Pancreas (tissue), 10 donors: ENCODE data around the gene NLGN3. TPM values are rescaled to one million over a fixed set of nuclear protein-coding genes. Genes with fewer than 3 reads are reported as not detected.

Experiments used
- ATAC-seq, 4 donors: fragments of 200-7000 bp; cut with Tn5 transposase; one replicate each; pipeline versions ENCODE4 v1.8.0 to v1.9.1; 2020; ENCODE audit warnings: mild to moderate bottlenecking in 4 of 4, moderate library complexity in 4 of 4
- DNase-seq, 6 donors: peaks; one replicate each; pipeline ENCODE4 v3.0.0-alpha.2; 2020
- FAIRE-seq: peaks from 2 replicates; lab custom pipeline; 2012; peaks lifted over from hg19 to GRCh38; lab: Jason Lieb, UNC
- H3K27ac ChIP-seq, 4 donors: fragments of 200-600 bp; sonication (generic); 1 replicate in 3 of 4; 2 replicates in 1 of 4; pipeline versions ENCODE4 v1.5.0 to v1.8.0; 2020
- H3K27me3 ChIP-seq, 4 donors: fragments of 200-600 bp; one replicate each; pipeline ENCODE4 v1.8.0; 2021
- H3K36me3 ChIP-seq, 3 donors: fragments of 200-600 bp; sonication (generic) in 1 of 3; one replicate each; pipeline versions ENCODE4 v1.5.0 to v1.8.0; 2020 to 2021
- H3K4me1 ChIP-seq, 3 donors: fragments of 200-600 bp; one replicate each; pipeline ENCODE4 v1.8.0; 2021
- H3K4me3 ChIP-seq, 4 donors: fragments of 200-600 bp; sonication (generic) in 2 of 4; one replicate each; pipeline versions ENCODE4 v1.5.0 to v1.8.0; 2020 to 2021
- H3K9me3 ChIP-seq, 4 donors: fragments of 200-600 bp; one replicate each; pipeline ENCODE4 v1.8.0; 2021
- WGBS, 2 donors: extraction: QIAGEN DNeasy Blood & Tissue Kit; methylation state at CpG; one replicate each; pipeline ENCODE4 v1.1.7; 2013; 5-methylcytosine and 5-hydroxymethylcytosine counted together
- intact Hi-C, 3 donors: fragments of 100-400 bp; cut with DNase I; formaldehyde crosslinking; loops; one replicate each; pipeline versions ENCODE4 v1.11.1 to v1.14.2; 2022
- polyA plus RNA-seq, 2 donors: library from polyadenylated mRNA; stranded (reverse); fragments of 200-250 nt; gene quantifications; one replicate each; pipeline ENCODE4 v1.2.3, GENCODE V29; 2013
- total RNA-seq, 6 donors: library from RNA; stranded (reverse); fragmentation: NEBNext Ultra II Directional in 4 of 6; extraction: Animal tissue kit (Norgen Biotek cat#: 25700) in 4 of 6; gene quantifications; one replicate each; pipeline versions ENCODE4 v1.2.1 to v1.2.4, GENCODE V29; 2021 to 2023
- TF ChIP-seq, protein P1 (sequence below), 4 donors: fragments of 200-600 bp; sonication (generic) in 3 of 4; IDR thresholded peaks; one replicate each; pipeline versions ENCODE4 v1.5.0 to v1.8.0; 2021; ENCODE audit warnings: antibody characterized with exemption in 4 of 4
- donor health status: healthy with polysubstance abuse.
- donor health status: DM: no; HTN: no; CAD: no; lungs with moderate emphysema.
- donor health status: DM: no; HTN: no; CAD: no.
- donor health status: control.
- donor health status: control.
- donor health status: Bipolar disorder and iron deficiency.
- donor health status: DM: yes; HTN: yes; CAD: no.
- donor health status: DM: no; HTN: no; CAD: no.
- donor health status: DM: no; HTN: no; CAD: no.
- donor health status: DM: yes; HTN: yes; CAD: no.

Gene NLGN3
- total and polyA plus RNA-seq, 8 donors, result 0.04 to 0.56 (median 0.21) TPM

GRCh38 chrX:71107245-71107644 is 37.4 kb upstream of the NLGN3 start:
- FAIRE-seq, result no peak
- 76 to 79% methylated on average over 4 of the region's 4 CpGs for WGBS, 2 donors
- intact Hi-C loops, result no loop called here
- H3K4me1 ChIP-seq, result no peaks in the 10 kb centered on the region
- DNase-seq, result no peak
- H3K9me3 ChIP-seq, result no peaks in the 10 kb centered on the region
- H3K27me3 ChIP-seq, result peaks cover 0 to 7% (median 0%) of the 10 kb centered on the region in 4 donors
- TF ChIP-seq, protein P1, sequence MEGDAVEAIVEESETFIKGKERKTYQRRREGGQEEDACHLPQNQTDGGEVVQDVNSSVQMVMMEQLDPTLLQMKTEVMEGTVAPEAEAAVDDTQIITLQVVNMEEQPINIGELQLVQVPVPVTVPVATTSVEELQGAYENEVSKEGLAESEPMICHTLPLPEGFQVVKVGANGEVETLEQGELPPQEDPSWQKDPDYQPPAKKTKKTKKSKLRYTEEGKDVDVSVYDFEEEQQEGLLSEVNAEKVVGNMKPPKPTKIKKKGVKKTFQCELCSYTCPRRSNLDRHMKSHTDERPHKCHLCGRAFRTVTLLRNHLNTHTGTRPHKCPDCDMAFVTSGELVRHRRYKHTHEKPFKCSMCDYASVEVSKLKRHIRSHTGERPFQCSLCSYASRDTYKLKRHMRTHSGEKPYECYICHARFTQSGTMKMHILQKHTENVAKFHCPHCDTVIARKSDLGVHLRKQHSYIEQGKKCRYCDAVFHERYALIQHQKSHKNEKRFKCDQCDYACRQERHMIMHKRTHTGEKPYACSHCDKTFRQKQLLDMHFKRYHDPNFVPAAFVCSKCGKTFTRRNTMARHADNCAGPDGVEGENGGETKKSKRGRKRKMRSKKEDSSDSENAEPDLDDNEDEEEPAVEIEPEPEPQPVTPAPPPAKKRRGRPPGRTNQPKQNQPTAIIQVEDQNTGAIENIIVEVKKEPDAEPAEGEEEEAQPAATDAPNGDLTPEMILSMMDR (IDR thresholded peaks at IDR 0.05), result no peak
- no peak for ATAC-seq
- H3K36me3 ChIP-seq, result no peaks in the 10 kb centered on the region
- H3K27ac ChIP-seq, result no peak overlapping the region
- no peak overlapping the region for H3K4me3 ChIP-seq

DNA sequence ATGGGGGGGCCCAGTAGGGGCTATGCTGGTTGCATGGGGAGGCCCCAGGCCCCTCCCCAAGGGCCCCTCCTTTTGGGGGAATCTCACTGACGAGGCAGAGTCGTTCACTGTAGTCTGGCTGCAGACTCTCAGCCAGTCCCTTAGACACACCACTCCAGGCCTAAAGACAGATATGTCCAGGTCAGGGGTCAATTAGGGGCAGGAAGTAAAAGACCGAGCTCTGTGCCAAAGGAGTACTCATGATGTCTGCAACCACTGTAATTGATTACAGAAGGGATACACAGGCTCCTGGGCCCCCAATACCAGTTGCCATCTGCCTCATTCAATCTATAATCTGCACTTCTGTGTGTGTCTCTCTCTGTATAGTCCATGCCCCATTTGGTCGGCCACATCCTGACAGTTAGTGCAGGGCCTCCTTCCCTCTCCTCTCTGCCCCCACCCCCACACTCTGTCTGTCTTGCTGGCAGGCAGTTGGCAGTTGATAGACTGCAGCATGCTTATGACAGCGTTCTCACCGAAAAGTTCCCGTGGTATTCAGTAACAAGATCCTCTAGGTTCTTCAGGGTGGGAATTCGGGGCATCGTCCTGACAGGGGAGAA is 36.8 kb upstream of the NLGN3 start:
- Histone ChIP-seq H3K27me3 (peaks cover 0 to 7% (median 0%) of the 10 kb centered on the region in 4 donors), H3K4me3 (no peak overlapping the region), H3K9me3 (no peaks in the 10 kb centered on the region), H3K36me3 (no peaks in the 10 kb centered on the region), H3K4me1 (no peaks in the 10 kb centered on the region), H3K27ac (no peak overlapping the region)
- ATAC-seq, result no peak
- TF ChIP-seq, protein P1 (IDR thresholded peaks at IDR 0.05), result no peak
- FAIRE-seq, result no peak
- DNase-seq, result no peak
- WGBS, 2 donors, result 49 to 57% methylated on average over 9 of the region's 9 CpGs
- intact Hi-C loops, result no loop called here

GRCh38 chrX:71109051-71109450 is 35.6 kb upstream of the NLGN3 start:
- 83 to 90% methylated on average over 6 of the region's 6 CpGs for WGBS, 2 donors
- DNase-seq (no peak), FAIRE-seq (no peak), ATAC-seq (no peak)
- H3K27me3 ChIP-seq, result peaks cover 0 to 7% (median 3%) of the 10 kb centered on the region in 4 donors
- TF ChIP-seq, protein P1 (IDR thresholded peaks at IDR 0.05), result no peak
- H3K4me1 ChIP-seq, result no peaks in the 10 kb centered on the region
- H3K36me3 ChIP-seq, result no peaks in the 10 kb centered on the region
- no peaks in the 10 kb centered on the region for H3K9me3 ChIP-seq
- no peak overlapping the region for H3K27ac ChIP-seq
- H3K4me3 ChIP-seq, result no peak overlapping the region
- intact Hi-C loops, result no loop called here

DNA sequence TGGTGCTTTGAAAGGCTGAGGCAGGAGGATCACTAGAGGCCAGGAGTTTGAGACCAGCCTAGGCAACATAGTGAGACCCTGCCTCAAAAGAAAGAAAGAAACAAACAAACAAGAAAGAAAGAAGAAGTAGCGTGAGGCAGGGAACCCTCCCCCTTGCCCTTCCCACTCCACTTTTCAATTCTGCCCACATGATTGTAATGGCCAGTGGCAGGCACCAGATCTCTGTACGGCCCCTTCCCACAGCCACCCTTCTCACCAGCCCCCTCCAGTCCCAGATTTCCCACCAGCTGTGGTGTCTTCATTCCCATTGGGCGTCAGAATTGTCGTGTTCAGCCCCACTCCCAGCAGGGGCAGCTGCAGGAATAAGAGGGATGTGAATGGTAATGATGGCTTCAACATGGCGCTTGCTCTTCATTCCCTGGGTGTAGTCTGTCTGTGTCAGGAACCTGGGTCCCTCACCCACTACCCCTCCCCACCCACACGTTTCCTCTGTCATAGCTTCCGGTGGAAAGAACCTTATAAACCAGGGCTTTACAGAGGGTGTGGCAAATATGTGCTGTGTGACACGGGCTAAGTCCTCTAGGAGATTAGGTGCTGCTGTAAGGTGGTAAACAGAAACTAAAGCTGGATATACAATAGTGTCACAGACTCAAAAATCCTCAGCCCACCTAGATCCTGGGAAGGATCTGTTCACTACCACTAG is 33.3 kb upstream of the NLGN3 start, which contains the start of gene IL2RG:
TSS of gene IL2RG (minus strand) at position 437 of the 703 bp plus-strand sequence. CDS start at position 399, 38 bp downstream.
- ATAC-seq, result peak in 2 of 4 donors; percentile 44 to 59
- peaks cover 0 to 5% (median 2%) of the 10 kb centered on the region in 4 donors for H3K27me3 ChIP-seq
- TF ChIP-seq, protein P1 (IDR thresholded peaks at IDR 0.05), result no peak
- peak within 1 kb of the TSS in 1 of 4 donors; percentile 22 for H3K27ac ChIP-seq
- no peaks in the 10 kb centered on the region for H3K9me3 ChIP-seq
- H3K4me1 ChIP-seq, result no peaks in the 10 kb centered on the region
- WGBS, 2 donors, result 55 to 61% methylated on average over 8 of the region's 8 CpGs
- DNase-seq, result no peak
- intact Hi-C loops, result no loop called here
- FAIRE-seq, result no peak
- H3K4me3 ChIP-seq, result no peak within 1 kb of the TSS
- H3K36me3 ChIP-seq, result no peaks in the 10 kb centered on the region
